ENCODE measurements around the gene CRX.
"Not testable (repeated sequence)": the region's sequence is repeated elsewhere in the genome, so short reads cannot be mapped to it uniquely, and the experiment has no call there.

CRX gene

DNA sequence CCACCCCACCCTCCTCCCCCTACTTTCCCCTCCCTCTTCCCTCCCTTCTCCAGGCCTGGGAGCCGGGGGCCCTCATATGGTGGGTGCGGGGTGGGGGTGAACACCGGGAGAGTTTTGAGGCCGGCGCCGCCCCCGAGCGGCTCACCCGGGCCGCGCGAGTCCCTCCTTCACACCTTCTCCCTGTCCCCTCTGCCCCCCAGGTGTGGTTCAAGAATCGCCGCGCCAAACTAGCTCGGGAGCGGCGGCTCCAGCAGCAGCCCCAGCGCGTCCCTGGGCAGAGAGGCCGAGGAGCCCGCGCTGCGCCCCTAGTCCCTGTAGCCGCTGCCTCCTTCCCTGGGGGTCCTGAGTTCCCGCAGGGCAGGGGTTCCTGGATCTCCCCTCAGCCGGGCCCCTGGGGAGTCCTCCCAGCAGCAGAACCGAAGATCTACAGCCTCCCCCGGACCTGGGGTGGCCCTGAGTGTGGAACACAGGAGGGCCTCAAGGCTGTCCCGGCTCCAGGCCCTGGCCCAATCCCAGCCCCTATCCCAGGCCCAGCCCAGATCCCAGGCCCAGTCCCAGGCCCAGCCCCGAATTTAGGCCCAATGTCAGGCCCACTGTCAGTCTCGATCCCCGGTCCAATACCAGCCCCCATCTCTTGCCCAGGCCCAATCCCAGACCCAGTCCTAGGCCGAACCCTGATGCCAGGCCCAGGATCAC is 39.0 kb downstream of the CRX start:
- FAIRE-seq (no peak), DNase-seq (ENCODE audit: insufficient read length, low spot score) (no peak)
- TF ChIP-seq POLR2A (IDR thresholded peaks at IDR 0.05; ENCODE audit: low read depth, low read length) = no peak

DNA sequence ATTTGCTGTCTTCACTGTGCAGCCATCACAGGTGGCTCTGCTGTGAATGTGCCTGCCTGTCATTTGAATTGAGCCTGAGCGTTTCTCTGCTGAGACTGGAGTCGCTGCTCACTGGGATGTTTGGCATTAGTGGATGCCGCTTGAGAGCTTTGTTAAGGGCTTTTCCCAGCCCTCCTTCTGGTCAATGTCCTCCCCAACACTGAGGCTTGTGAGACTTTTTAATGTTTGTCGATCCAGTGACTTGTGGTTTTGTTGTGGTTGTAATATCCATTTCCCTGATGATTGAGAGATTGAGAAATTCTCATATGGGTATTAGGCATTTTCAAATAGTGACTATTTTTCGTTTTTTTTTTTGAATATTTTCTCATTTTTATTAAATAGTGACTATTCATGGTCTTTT is 39.9 kb downstream of the CRX start:
- DNase-seq (ENCODE audit: insufficient read length, low spot score) (no peak), FAIRE-seq (no peak)
- no peak for TF ChIP-seq POLR2A (IDR thresholded peaks at IDR 0.05; ENCODE audit: low read depth, low read length)

GRCh38 chr19:47863514-47863936 is 41.8 kb downstream of the CRX start:
- FAIRE-seq (no peak), DNase-seq (ENCODE audit: insufficient read length, low spot score) (peak; percentile 82)
- no peak for TF ChIP-seq POLR2A (IDR thresholded peaks at IDR 0.05; ENCODE audit: low read depth, low read length)

GRCh38 chr19:47865166-47865565 is 43.4 kb downstream of the CRX start:
- TF ChIP-seq POLR2A (IDR thresholded peaks at IDR 0.05; ENCODE audit: low read depth, low read length) = no peak
- DNase-seq (ENCODE audit: insufficient read length, low spot score) = no peak
- no peak for FAIRE-seq

DNA sequence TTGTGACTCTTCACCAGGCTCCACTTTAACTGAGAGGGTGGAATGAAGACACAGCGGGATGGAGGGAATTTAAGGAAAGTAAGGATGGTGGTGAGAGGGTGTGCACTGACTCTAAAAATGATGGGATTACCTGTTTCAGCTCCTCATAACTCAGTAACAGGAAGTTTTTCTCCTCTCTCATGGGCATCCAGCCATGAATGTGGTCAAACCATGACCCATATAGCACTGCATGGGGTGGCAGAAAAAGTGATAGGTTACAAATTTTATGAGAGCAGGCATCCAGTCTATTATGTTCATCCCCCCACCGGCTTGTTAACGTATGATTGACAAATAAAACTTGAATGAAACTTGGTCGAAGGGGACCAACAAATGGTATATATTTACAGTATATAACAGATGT is 57.2 kb downstream of the CRX start:
- no peak for DNase-seq (ENCODE audit: insufficient read length, low spot score)
- no peak for TF ChIP-seq POLR2A (IDR thresholded peaks at IDR 0.05; ENCODE audit: low read depth, low read length)
- FAIRE-seq = no peak

- FAIRE-seq; DNase-seq (ENCODE audit: insufficient read length, low spot score): not testable (repeated sequence)
These were observed 57.6 kb downstream of the CRX start for GRCh38 chr19:47879385-47879784.

DNA sequence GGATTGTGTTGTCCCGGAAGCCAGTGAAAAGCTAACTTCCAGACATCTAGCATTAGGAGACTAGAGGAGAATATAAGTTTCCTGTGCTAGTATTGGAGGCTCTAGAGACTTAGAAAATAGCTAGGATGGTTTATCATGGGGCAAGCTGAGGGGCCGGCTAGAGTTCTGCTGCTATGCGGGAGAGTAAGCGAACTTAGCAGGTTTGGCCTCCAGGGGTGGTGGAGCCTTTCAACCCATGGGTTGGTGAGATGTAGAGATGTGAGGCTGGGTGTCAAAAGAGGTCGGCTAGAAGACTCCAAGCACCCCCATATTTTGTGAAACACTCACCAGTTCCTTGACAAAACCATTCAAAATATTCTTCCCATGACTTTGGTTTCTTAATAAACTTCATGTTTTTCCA is 60.0 kb downstream of the CRX start:
- no peak for TF ChIP-seq POLR2A (IDR thresholded peaks at IDR 0.05; ENCODE audit: low read depth, low read length)
- DNase-seq (ENCODE audit: insufficient read length, low spot score) (no peak), FAIRE-seq (no peak)

- DNase-seq (ENCODE audit: insufficient read length, low spot score) (no peak), FAIRE-seq (no peak)
- TF ChIP-seq POLR2A (IDR thresholded peaks at IDR 0.05; ENCODE audit: low read depth, low read length) = no peak
These were observed 61.2 kb downstream of the CRX start for GRCh38 chr19:47882890-47883289.

DNA sequence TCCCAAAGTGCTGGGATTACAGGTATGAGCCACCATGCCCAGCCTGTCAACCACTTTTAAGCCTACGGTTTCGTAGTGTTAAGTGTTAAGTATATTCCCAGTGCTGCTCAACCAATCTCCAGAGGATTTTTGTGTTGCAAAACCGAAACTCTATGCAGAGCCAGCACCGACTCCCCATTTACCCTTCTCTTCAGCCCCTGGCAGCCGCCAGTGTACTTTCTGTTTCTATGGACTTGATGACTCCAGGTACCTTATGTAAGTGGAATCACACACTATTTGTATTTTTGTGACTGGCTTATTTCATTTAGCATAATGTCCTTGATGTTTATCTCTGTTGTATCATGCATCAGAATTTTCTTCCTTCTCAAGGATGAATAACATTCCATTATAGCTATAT is 63.3 kb downstream of the CRX start:
- FAIRE-seq = no peak
- no peak for TF ChIP-seq POLR2A (IDR thresholded peaks at IDR 0.05; ENCODE audit: low read depth, low read length)

GRCh38 chr19:47886010-47886559 is 64.3 kb downstream of the CRX start, which contains the start of gene SULT2A1:
TSS of gene SULT2A1 (minus strand) at chr19:47886315. CDS start at chr19:47886257, 58 bp downstream.
- no peak for DNase-seq (ENCODE audit: insufficient read length, low spot score)
- TF ChIP-seq POLR2A (IDR thresholded peaks at IDR 0.05; ENCODE audit: low read depth, low read length) = no peak
- no peak for FAIRE-seq

More for the DNA sequence above, 63.3 kb downstream of the CRX start:
- DNase-seq (ENCODE audit: insufficient read length, low spot score) = no peak

DNA sequence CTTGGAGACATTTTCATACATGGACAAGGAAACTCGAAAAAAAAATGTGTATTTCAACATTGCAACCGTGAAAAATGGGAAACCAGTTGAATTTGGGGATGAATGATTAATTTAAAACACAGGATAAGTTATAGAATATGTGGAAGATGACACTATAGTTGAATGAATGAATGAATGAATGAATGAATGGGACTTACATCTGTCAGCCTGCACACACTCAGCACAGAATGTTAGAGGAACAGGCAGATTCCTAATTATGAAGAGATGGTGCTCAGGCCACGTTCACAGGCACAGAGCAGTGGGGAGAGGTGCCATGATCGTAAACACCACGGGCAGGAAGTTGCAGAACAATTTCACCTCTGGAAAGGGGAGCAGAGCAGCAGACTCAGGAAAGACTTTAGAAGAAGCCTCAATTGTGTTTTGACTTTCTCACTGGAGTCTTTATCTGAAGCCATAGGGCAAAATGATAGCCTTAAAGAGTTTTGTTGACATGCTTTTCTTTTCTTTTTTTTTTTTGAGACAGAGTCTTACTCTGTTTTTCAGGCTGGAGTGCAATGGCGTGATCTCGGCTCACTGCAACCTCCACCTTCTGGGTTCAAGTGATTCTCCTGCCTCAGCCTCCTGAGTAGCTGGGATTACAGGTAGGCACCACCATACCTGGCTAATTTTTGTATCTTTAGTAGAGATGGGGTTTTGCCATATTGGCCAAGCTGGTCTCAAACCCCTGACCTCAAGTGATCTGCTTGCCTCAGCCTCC is 69.3 kb downstream of the CRX start:
- TF ChIP-seq POLR2A (IDR thresholded peaks at IDR 0.05; ENCODE audit: low read depth, low read length) = no peak
- FAIRE-seq (no peak), DNase-seq (ENCODE audit: insufficient read length, low spot score) (no peak)

DNA sequence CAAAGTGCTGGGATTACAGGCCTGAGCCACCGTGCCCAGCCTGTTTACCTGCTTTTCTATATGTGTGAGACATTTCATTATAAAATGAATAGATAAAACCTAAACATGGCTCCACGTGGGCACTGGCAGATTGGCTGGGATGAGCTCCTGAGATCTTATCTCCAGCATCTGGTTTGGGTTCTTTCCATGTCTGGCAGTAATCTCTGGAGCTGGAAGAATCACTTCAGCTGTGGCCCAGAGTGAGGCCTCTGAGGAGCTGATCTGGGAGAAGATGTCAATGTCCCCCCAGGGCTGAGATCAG is 69.8 kb downstream of the CRX start:
- TF ChIP-seq POLR2A (IDR thresholded peaks at IDR 0.05; ENCODE audit: low read depth, low read length) = no peak
- no peak for DNase-seq (ENCODE audit: insufficient read length, low spot score)
- no peak for FAIRE-seq

DNA sequence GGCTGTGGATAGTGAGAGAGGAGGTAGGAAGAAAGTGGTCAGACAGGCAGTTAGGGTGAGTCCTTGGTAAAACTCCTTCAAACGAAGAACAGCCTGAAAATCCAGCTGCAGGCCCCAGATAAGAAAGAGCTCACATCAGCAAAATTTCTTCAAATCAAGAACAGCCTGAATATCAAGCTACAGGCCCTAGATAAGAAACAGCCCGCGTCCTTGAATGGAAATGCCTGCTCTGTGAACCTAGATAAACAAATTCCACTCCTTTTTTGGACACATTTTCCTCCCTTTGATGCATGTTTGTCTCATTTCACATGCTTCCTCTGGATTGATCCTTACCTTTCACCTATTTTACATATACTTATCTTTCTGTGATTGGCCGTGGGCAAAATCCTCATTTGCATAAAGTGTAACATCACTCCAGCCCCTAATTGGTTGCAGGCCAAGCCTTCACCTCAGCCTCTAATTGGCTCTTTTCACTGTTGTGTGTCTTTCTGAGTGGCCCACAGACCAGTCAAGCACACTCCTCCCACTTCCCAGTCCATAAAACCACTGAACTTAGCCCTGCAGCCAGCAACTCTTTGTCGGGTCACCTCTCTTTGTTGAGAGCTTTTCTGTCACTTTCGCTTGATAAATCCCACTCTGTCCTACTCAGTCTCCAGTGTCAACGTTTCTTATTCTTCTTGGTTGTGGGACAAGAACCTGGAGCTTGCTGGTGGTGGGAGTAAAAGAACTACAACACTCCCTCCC is 70.4 kb downstream of the CRX start:
- FAIRE-seq = no peak

More for the DNA sequence above, 70.4 kb downstream of the CRX start:
- TF ChIP-seq POLR2A (IDR thresholded peaks at IDR 0.05; ENCODE audit: low read depth, low read length) = no peak
- no peak for DNase-seq (ENCODE audit: insufficient read length, low spot score)
